B cell (primary cell): ENCODE measurements around the gene EHBP1. TPM values are rescaled to one million over a fixed set of nuclear protein-coding genes. Genes with fewer than 3 reads are reported as not detected.
A peak's percentile ranks its signal among the peaks of the same experiment; 100 is the strongest.

Experiments
- ATAC-seq: fragments of 200-7000 bp; cut with Tn5 transposase; one replicate; pipeline ENCODE4 v1.10.0; 2021; ENCODE audit warnings: low read depth, mild to moderate bottlenecking, moderate number of reproducible peaks, moderate library complexity
- CTCF ChIA-PET: fragments of 350-600 bp; sonication (Branson Sonifier 250); formaldehyde crosslinking; loops from one replicate; lab custom pipeline; 2021; ENCODE audit warnings: antibody characterized with exemption, inconsistent platforms; lab: Charles Lee
- POLR2A ChIA-PET: fragments of 350-600 bp; sonication (Branson Sonifier 250); formaldehyde crosslinking; loops from one replicate; lab custom pipeline; 2021; ENCODE audit warnings: antibody characterized with exemption; lab: Charles Lee
- DNase-seq: peaks from one replicate; pipeline ENCODE4 v3.0.0; 2013
- H2AFZ ChIP-seq: 2 replicates; pipeline ENCODE4 v1.6.1; 2012; ENCODE audit warnings: mild to moderate bottlenecking, low read depth, low read length; ENCODE audit not compliant: insufficient read depth, poor library complexity, severe bottlenecking
- H3K27ac ChIP-seq, 2 donors: 1 replicate in 1 of 2; 2 replicates in 1 of 2; pipeline ENCODE4 v1.5.1; 2012 to 2013; ENCODE audit warnings: low read length in 2 of 2, mild to moderate bottlenecking in 2 of 2, moderate library complexity in 1 of 2
- H3K27me3 ChIP-seq, 4 experiments: fragments of 200-600 bp in 1 of 4; sonication (generic) in 1 of 4; replicated peaks in 1 of 4; 1 replicate in 2 of 4; 2 replicates in 2 of 4; pipeline versions ENCODE4 v1.6.1 to v1.7.0; 2013 to 2016; ENCODE audit warnings: low read length in 3 of 4, mild to moderate bottlenecking in 2 of 4, mixed read lengths in 1 of 4, moderate library complexity in 1 of 4; ENCODE audit not compliant: insufficient read depth in 4 of 4, control insufficient read depth in 3 of 4; ENCODE audit errors: control extremely low read depth in 1 of 4
- H3K36me3 ChIP-seq, 2 experiments: replicated peaks in 1 of 2; 1 replicate in 1 of 2; 2 replicates in 1 of 2; pipeline versions ENCODE4 v1.6.1 to v1.7.1; 2013; ENCODE audit warnings: low read length in 1 of 2; ENCODE audit not compliant: insufficient read depth in 2 of 2, control insufficient read depth in 1 of 2; ENCODE audit errors: control extremely low read depth in 1 of 2, extremely low read depth in 1 of 2
- H3K4me1 ChIP-seq, 2 donors: fragments of 200-600 bp in 1 of 2; sonication (generic) in 1 of 2; 1 replicate in 1 of 2; 2 replicates in 1 of 2; pipeline versions ENCODE4 v1.5.1 to v1.6.1; 2013 to 2017; ENCODE audit warnings: low read length in 2 of 2; ENCODE audit not compliant: control insufficient read depth in 2 of 2, insufficient read depth in 2 of 2
- H3K4me2 ChIP-seq: replicated peaks from 2 replicates; pipeline ENCODE3; 2012; ENCODE audit warnings: mild to moderate bottlenecking, low read depth, low read length; ENCODE audit not compliant: poor library complexity, severe bottlenecking
- H3K4me3 ChIP-seq, 5 experiments: fragments of 200-600 bp in 1 of 5; sonication (generic) in 1 of 5; 1 replicate in 3 of 5; 2 replicates in 2 of 5; pipeline versions ENCODE4 v1.5.1 to v1.7.0; 2011 to 2016; ENCODE audit warnings: low read length in 4 of 5, mild to moderate bottlenecking in 4 of 5, low read depth in 2 of 5, control low read depth in 1 of 5, moderate library complexity in 1 of 5; ENCODE audit not compliant: insufficient read depth in 1 of 5; ENCODE audit errors: control extremely low read depth in 1 of 5, extremely low read depth in 1 of 5
- H3K79me2 ChIP-seq: fragments of 200-600 bp; sonication (generic); one replicate; pipeline ENCODE4 v1.6.0; 2016; ENCODE audit warnings: low read length; ENCODE audit not compliant: control insufficient read depth, insufficient read depth
- H3K9ac ChIP-seq: fragments of 200-600 bp; sonication (generic); 2 replicates; pipeline ENCODE4 v1.6.1; 2017; ENCODE audit warnings: mild to moderate bottlenecking, low read length, moderate library complexity
- H3K9me3 ChIP-seq, 3 donors: one replicate each; pipeline versions ENCODE4 v1.6.1 to v1.7.1; 2013; ENCODE audit warnings: low read length in 2 of 3; ENCODE audit not compliant: control insufficient read depth in 2 of 3, insufficient read depth in 1 of 3; ENCODE audit errors: control extremely low read depth in 1 of 3
- H4K20me1 ChIP-seq: 2 replicates; pipeline ENCODE4 v1.6.0; 2012; ENCODE audit warnings: mild to moderate bottlenecking, low read length; ENCODE audit not compliant: insufficient read depth, control insufficient read depth, poor library complexity, severe bottlenecking
- H3K27ac Mint-ChIP-seq: one replicate; pipeline ENCODE4 v1.8.0; 2021; ENCODE audit warnings: mixed read lengths
- H3K27me3 Mint-ChIP-seq: one replicate; pipeline ENCODE4 v1.8.0; 2021; ENCODE audit warnings: mixed read lengths
- H3K4me1 Mint-ChIP-seq: one replicate; pipeline ENCODE4 v1.8.0; 2021; ENCODE audit warnings: mixed read lengths
- H3K4me3 Mint-ChIP-seq: one replicate; pipeline ENCODE4 v1.8.0; 2021; ENCODE audit warnings: mixed read lengths
- H3K9me3 Mint-ChIP-seq: one replicate; pipeline ENCODE4 v1.8.0; 2022; ENCODE audit warnings: mixed read lengths; ENCODE audit not compliant: insufficient read depth
- EZH2 ChIP-seq: IDR thresholded peaks from 2 replicates; pipeline ENCODE4 v1.6.1; 2012; ENCODE audit warnings: borderline replicate concordance, low read depth, mild to moderate bottlenecking, moderate library complexity, low read length; ENCODE audit not compliant: insufficient read depth, poor library complexity, severe bottlenecking
- WGBS: methylation state at CpG from one replicate; pipeline ENCODE4 v1.1.5; 2013; ENCODE audit warnings: missing lambda C conversion rate; ENCODE audit not compliant: insufficient coverage; 5-methylcytosine and 5-hydroxymethylcytosine counted together
- intact Hi-C: fragments of 100-400 bp; cut with micrococcal nuclease; formaldehyde crosslinking; loops from one replicate; pipeline ENCODE4 v1.10.0; 2022
- polyA plus RNA-seq: library from polyadenylated mRNA; depleted of rRNA; stranded (reverse); fragments of >200 nt; gene quantifications from 2 replicates; pipeline ENCODE4 v1.2.3, GENCODE V29; 2012
- total RNA-seq, 2 donors: library from RNA; stranded (reverse); fragments of 120-200 nt in 1 of 2; gene quantifications; 1 replicate in 1 of 2; 2 replicates in 1 of 2; pipeline versions ENCODE4 v1.2.3 to v1.2.4, GENCODE V29; 2013 to 2022
- TF ChIP-seq, protein P1 (sequence below): fragments of 200-600 bp; IDR thresholded peaks from one replicate; pipeline ENCODE4 v1.8.0; 2022; ENCODE audit warnings: antibody characterized with exemption, mild to moderate bottlenecking

EHBP1 gene
- total and polyA plus RNA-seq, 2 donors (not counting 1 experiment from before 2014, with no cell fraction given) = 8.8 to 34.7 TPM

DNA sequence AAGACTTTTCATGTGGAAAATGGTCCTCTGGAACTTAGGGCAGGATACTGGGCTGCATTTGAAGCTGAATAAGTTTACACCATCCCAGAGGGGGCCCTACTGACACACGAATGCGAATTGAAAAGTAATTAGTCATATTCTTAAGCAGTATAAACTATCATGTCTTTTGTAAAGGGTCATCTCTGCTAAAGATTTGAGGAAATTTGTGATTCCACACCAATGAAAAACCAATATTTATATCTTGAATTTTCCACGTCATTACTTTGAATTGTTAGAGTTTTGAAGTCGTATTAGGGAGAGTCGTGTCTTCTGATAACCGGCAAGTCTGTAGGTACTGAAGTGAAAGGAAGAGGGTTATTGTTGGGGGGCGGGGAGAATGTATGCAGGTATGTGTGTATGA is 341.0 kb downstream of the EHBP1 start:
- peaks cover 41% of the 10 kb centered on the region for H3K4me1 Mint-ChIP-seq
- no CpG with 5 or more reads among the region's 7 CpGs for WGBS
- H3K4me3 Mint-ChIP-seq = peak overlapping the region; percentile 68
- H3K4me2 ChIP-seq = no peak overlapping the region
- H3K4me1 ChIP-seq = peaks cover 45 to 46% of the 10 kb centered on the region in 2 donors
- ATAC-seq = no peak
- no peak for TF ChIP-seq EZH2
- TF ChIP-seq, protein P1, sequence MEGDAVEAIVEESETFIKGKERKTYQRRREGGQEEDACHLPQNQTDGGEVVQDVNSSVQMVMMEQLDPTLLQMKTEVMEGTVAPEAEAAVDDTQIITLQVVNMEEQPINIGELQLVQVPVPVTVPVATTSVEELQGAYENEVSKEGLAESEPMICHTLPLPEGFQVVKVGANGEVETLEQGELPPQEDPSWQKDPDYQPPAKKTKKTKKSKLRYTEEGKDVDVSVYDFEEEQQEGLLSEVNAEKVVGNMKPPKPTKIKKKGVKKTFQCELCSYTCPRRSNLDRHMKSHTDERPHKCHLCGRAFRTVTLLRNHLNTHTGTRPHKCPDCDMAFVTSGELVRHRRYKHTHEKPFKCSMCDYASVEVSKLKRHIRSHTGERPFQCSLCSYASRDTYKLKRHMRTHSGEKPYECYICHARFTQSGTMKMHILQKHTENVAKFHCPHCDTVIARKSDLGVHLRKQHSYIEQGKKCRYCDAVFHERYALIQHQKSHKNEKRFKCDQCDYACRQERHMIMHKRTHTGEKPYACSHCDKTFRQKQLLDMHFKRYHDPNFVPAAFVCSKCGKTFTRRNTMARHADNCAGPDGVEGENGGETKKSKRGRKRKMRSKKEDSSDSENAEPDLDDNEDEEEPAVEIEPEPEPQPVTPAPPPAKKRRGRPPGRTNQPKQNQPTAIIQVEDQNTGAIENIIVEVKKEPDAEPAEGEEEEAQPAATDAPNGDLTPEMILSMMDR = no peak
- no peak overlapping the region for H3K4me3 ChIP-seq
- no peaks in the 10 kb centered on the region for H3K36me3 ChIP-seq
- H3K27ac Mint-ChIP-seq = no peak overlapping the region
- ChIA-PET POLR2A (no interaction called here), CTCF (interaction anchor here (1.4 kb wide), 1 partner anchor 590 kb away, joined by 4 read pairs; no protein-coding TSS in a partner anchor)
- no peak overlapping the region for H2AFZ ChIP-seq
- peaks cover 0 to 37% (median 0%) of the 10 kb centered on the region in 3 donors for H3K9me3 ChIP-seq
- H3K27me3 ChIP-seq = peaks cover 1 to 73% (median 58%) of the 10 kb centered on the region in 4 experiments
- H3K9ac ChIP-seq = no peak overlapping the region
- intact Hi-C loops = loop anchor here (5.0 kb wide), 1 partner anchor 541 kb away; the partner anchor contains the start of genes MDH1 and WDPCP
- H3K9me3 Mint-ChIP-seq = no peaks in the 10 kb centered on the region
- H3K27me3 Mint-ChIP-seq = peaks cover 70% of the 10 kb centered on the region
- H4K20me1 ChIP-seq = peaks cover 10% of the 10 kb centered on the region
- no peak overlapping the region for H3K27ac ChIP-seq
- no peaks in the 10 kb centered on the region for H3K79me2 ChIP-seq
- no peak for DNase-seq

DNA sequence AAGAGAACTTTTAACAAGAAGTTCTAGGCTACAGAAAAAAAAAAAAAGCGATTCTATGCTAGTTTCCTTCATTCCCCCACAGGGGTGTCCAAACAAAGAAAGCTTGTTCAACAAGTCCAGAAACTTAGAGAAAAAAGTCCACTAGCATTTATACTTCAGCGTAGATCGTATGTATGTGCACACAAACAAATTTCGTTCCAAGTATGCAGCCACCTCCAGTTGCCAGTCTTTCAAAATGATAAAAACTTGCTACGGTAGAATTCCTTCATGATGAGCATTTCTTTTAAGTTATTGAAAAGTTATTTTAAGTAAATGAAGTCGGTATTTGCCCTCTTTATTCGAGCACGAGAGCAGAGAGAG is 341.4 kb downstream of the EHBP1 start:
- Histone ChIP-seq H3K9me3 (peaks cover 0 to 41% (median 0%) of the 10 kb centered on the region in 3 donors), H3K79me2 (no peaks in the 10 kb centered on the region), H3K4me2 (peak overlapping the region; percentile 84), H3K27ac (no peak overlapping the region), H3K4me3 (peak overlapping the region in 1 of 5 experiments; percentile 48), H3K27me3 (peaks cover 1 to 77% (median 62%) of the 10 kb centered on the region in 4 experiments), H2AFZ (no peak overlapping the region), H4K20me1 (peaks cover 10% of the 10 kb centered on the region), H3K36me3 (no peaks in the 10 kb centered on the region), H3K9ac (peak overlapping the region; percentile 57), H3K4me1 (peaks cover 49 to 50% of the 10 kb centered on the region in 2 donors)
- peaks cover 73% of the 10 kb centered on the region for H3K27me3 Mint-ChIP-seq
- H3K4me1 Mint-ChIP-seq = peaks cover 42% of the 10 kb centered on the region
- 0% methylated on average over 2 of the region's 8 CpGs for WGBS
- CTCF ChIA-PET = interaction anchor here (1.4 kb wide), 1 partner anchor 590 kb away, joined by 4 read pairs; no protein-coding TSS in a partner anchor
- POLR2A ChIA-PET = no interaction called here
- no peak overlapping the region for H3K27ac Mint-ChIP-seq
- peak overlapping the region; percentile 68 for H3K4me3 Mint-ChIP-seq
- DNase-seq (no peak), ATAC-seq (no peak)
- intact Hi-C loops = loop anchor here (5.0 kb wide), 1 partner anchor 540 kb away; the partner anchor contains the start of genes MDH1 and WDPCP
- no peaks in the 10 kb centered on the region for H3K9me3 Mint-ChIP-seq
- TF ChIP-seq EZH2 = no peak
- TF ChIP-seq, protein P1 = no peak
